HG03571 (cell line): ENCODE measurements around the gene IL3RA.
"Not testable (repeated sequence)": the region's sequence is repeated elsewhere in the genome, so short reads cannot be mapped to it uniquely, and the experiment has no call there.

Source experiments
- ATAC-seq: cut with Tn5 transposase; IDR thresholded peaks from one replicate; pipeline ENCODE4 v1.9.1; 2021; ENCODE audit not compliant: unreplicated experiment

The IL3RA gene

GRCh38 chrX:1336331-1336943 lies at the start of gene IL3RA:
Gene IL3RA, plus strand, starts transcription at chrX:1336785. Its CDS starts 4,981 bp downstream, at chrX:1341766.
- ATAC-seq, result peak; percentile 44

DNA sequence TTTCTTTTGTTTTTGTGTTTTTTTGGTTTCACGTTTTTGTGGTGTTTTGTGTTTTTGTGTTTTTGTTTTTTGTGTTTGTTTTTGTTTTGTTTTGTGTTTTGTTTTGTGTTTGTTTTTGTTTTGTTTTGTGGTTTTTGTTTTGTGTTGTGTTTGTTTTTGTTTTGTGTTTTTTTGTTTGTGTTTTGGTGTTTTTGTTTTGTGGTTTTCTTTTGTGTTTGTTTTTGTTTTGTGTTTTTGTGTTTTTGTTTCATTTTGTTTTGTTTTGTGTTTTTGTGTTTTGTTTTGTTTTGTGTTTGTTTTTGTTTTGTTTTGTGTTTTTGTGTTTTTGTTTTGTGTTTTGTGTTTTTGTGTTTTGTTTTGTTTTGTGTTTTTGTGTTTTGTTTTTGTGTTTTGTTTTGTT lies 47.0 kb upstream of the IL3RA start:
- ATAC-seq, result no peak

GRCh38 chrX:1291110-1291740 lies 45.4 kb upstream of the IL3RA start:
- ATAC-seq, result no peak

GRCh38 chrX:1292575-1293290 lies 43.9 kb upstream of the IL3RA start:
- no peak for ATAC-seq

- ATAC-seq, result no peak
Observed at GRCh38 chrX:1294301-1295067, 42.1 kb upstream of the IL3RA start.

- ATAC-seq, result no peak
Observed at GRCh38 chrX:1295550-1295949, 41.0 kb upstream of the IL3RA start.

DNA sequence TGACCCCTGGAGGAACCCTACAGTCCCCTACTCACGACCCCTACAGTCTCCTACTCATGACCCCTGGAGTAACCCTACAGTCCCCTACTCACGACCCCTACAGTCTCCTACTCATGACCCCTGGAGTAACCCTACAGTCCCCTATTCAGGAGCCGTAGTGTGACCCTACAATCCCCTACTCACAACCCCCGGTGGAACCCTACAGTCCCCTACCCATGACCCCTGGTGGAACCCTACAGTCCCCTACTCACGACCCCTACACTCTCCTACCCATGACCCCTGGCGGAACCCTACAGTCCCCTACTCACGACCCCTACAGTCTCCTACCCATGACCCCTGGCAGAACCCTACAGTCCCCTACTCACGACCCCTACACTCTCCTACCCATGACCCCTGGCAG lies 39.0 kb upstream of the IL3RA start:
- ATAC-seq, result not testable (repeated sequence)

DNA sequence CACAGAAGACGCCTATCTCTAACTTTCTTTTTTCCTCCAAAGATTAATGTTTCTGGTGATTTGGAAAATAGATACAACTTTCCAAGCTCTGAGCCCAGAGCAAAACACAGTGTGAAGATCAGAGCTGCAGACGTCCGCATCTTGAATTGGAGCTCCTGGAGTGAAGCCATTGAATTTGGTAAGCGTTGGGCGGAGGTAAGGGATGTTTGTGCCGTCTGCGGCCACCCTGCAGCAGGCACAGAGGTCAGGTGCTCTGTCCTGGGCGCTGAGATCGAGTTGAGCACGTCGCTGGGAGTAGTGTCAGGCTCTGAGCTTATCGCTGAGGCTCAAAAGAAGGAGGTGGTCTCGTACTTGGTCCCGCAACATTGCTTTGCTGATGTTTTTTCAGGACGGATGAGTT lies 36.1 kb upstream of the IL3RA start:
- no peak for ATAC-seq

DNA sequence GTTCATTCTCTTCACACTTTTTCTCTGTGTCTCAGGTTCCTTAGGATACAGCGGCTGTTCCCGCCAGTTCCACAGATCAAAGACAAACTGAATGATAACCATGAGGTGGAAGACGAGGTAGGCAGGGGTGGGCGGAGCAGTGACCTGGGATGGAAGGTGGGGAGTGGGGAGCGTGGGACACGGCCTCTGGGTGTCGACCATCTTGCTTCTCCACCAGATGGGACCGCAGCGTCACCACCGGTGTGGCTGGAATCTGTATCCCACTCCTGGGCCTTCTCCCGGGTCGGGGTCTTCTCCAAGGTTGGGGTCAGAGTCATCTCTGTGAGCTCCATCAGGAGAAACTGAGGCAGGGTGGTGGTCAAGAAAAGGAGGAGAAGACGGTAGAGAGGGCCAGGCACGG lies 31.2 kb upstream of the IL3RA start:
- no peak for ATAC-seq

- ATAC-seq, result no peak
Observed at GRCh38 chrX:1306909-1307625, 29.5 kb upstream of the IL3RA start.

- ATAC-seq, result no peak
Observed at GRCh38 chrX:1307626-1308340, 28.8 kb upstream of the IL3RA start.

- no peak for ATAC-seq
Observed at GRCh38 chrX:1308476-1308875, 28.1 kb upstream of the IL3RA start.

DNA sequence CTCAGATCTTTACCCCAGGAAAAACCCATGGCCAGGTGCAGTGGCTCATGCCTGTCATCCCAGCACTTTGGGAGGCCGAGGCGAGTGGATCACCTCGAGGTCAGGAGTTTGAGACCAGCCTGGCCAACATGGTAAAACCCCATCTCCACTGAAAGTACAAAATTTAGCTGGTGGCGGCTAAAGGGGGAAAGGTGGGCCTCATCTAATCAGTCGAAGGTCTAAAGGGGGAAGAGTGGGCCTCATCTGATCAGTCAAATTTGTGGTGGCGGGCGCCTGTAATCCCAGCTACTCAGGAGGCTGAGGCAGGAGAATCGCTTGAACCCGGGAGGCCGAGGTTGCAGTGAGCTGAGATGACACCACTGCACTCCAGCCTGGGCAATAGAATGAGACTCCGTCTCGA lies 27.7 kb upstream of the IL3RA start:
- ATAC-seq, result not testable (repeated sequence)

- no peak for ATAC-seq
Observed at GRCh38 chrX:1313788-1314187, 22.8 kb upstream of the IL3RA start.

DNA sequence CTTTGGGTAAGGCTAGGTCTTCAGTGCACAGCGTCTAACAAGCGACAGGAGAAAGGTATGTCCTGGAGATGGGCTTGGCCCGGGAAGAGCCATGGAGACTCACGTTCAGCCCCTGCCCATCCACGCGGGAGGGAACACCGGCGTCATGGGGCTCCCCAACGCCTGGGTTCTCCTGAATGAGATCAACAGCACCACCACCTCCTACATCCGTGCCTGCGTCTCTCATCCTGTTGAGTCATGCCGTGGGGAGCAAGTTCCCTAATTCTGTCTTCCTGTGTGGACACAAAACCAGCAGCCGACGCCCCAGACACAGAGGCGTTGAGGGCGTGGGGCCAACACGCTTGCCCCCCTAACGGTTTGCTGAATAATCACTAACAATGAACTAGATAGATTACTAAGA lies 20.1 kb upstream of the IL3RA start:
- no peak for ATAC-seq

- no peak for ATAC-seq
Observed at GRCh38 chrX:1321674-1322073, 14.9 kb upstream of the IL3RA start.

GRCh38 chrX:1322393-1322792 lies 14.2 kb upstream of the IL3RA start:
- ATAC-seq, result no peak

- ATAC-seq, result no peak
Observed at GRCh38 chrX:1323315-1323714, 13.3 kb upstream of the IL3RA start.

DNA sequence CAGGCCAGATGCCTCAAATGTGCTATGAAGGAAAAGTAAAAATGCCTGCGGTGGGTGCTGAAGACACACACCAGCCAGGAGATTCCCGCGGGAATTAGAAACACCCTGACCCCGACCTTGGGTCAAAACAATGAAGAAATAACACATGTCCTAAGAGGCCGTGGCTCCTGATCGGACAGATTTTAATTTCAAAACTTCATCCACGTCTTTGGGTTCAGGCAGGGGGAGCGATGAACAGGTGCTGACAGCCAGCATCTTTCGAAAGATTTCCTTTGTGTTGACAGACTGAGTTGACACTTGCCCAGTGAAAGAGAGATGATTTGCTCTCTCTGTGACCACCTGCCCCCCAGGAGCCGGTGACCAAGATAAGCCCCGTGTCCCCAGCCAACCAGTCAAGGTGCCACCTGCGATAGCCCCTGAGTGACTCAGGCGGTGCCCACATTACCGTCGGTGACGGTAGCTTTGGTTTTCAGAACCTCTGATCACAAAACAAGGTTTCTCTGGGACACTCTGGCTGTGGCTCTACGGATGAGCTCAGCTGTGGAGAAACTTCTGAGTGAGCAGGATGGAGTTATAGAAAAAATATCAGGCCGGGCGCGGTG lies 11.0 kb upstream of the IL3RA start:
- ATAC-seq, result no peak
